ENCODE results near the gene LATS1.

DNA sequence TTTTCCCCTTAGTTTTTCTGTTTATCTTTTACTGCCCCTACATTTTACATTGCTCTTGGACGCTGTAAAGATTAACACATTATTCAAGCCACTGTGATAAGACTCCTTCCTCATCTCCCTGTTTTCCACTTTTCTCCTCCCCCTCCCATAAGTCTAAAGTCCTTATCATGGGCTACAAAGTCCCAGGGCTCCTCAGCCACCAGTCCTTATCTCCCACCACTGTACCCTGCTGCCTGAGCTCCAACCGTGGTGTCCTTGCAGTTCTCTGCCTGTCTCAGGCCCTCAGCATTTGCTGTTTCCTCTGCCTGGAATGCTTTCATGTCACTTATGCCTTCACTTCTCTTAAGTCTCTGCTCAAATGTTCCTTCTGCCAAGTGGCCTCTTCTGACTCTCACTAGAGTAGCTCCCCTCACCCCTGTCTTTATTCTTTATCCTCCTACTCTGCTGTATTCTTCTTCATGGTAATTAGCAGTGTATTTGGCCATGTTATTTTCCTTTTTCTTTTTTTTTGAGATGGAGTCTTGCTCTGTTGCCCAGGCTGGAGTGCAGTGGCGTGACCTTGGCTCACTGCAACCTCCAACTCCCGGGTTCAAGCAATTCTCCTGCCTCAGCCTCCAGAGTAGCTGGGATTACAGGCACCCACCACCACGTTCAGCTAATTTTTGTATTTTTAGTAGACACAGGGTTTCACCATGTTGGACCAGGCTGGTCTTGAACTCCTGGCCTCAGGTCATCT lies 10.8 kb upstream of the LATS1 start:
- TF ChIP-seq POLR2A (IDR thresholded peaks at IDR 0.05; ENCODE audit: low read depth, low read length) (no peak), TAF1 (IDR thresholded peaks at IDR 0.05; ENCODE audit: borderline replicate concordance, low read depth, low read length) (no peak), POLR2AphosphoS5 (IDR thresholded peaks at IDR 0.05; ENCODE audit: low read depth, low read length) (no peak)

All from GM12892 (cell line).